ENCODE results near the gene SPINT1.

The SPINT1 gene

DNA sequence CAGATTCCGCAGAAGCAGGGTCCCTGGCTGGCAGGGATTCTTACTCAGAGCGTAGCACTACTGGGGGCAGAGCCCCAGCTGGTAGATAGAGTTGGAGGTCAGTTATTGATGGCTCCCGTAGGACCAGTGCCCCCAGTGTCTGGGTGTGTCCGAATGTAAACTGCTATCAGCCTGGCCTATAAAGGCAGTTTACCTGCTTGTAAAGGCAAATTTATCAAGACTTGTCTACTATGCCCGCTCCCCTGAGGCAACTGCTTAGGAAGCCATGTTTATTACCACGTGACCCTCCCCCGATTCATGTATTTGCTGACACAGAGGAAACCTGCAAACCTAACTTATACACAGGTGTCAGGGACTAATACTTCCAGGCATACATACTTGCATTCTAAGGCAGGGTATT is 14.7 kb upstream of the SPINT1 start:
- DNase-seq, result no peak

DNA sequence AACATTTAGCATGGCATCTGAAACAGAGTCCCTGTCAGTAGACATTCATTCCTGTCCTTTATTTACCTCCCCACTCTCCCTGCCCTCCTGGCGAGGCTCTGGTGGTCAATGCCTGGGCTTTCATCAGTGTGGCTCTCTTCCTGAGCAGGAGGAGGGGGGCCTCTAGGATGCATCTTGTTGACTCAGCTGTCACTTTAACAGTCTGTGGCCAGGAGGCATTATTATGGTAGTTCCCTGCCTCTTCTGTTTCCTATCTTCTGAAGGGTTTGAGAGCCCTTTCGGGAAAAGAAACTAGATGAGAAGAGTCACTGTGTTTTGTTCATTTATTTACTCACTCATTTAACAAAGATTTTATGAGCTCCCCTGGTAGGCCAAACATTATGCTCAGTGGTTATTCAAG is 13.0 kb upstream of the SPINT1 start:
- DNase-seq, result no peak

DNA sequence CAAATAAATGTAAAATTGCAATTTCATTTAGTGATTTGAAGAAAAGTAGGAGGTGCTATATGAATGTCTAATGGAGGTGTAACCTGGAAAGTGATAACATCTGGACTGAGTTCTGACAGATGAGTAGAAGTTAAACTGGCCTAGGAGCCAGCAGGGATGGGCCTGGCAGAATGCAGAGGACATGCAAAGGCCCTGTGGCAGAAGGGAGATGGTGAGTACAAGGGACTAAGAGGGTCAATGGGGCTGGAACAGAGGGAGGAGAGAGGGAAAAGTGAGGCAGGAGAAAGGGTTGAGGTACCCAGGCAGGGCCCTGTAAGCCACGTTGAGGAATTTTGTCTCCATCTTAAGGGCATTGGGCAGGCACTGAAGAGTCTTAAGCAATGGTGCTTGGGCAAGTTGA is 12.0 kb upstream of the SPINT1 start:
- no peak for DNase-seq

DNA sequence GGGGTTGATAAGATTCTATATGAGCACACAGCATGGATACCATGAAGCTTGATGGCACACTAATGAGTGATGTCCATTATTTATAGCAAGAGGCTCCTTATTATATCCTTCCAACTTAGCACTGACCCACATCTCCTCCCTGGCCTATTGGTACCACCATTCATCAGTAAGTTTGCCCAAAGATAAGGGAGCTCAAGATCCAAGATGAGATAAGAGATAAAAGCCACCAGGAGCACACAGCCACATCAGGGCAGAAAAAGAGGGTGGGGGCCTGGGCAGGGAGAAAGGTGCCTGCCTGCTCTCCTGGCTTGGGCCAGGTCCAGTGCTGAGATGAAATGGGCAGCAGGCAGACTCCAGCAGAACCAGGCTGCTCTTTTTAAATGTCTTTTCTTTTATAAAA is 10.9 kb upstream of the SPINT1 start:
- no peak for DNase-seq

DNA sequence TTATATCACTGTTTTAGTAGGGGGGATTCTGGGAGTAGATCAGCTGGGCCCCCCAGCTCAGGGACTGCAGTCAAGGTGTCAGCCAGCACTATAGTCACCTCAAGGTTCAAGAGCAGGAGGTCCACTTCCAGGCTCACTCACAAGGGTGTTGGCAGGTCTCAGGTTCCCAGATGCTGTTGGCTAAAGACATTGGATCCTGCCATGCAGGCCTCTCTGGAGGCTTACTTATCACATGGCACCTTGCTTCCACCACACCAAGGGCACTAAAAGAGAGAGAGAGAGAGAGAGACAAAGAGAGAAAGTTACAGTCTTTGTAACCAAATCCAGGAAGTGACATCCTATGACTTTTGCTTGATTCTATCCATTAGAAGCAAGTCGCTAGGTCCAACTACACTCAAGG is 7.8 kb upstream of the SPINT1 start:
- DNase-seq, result no peak

DNA sequence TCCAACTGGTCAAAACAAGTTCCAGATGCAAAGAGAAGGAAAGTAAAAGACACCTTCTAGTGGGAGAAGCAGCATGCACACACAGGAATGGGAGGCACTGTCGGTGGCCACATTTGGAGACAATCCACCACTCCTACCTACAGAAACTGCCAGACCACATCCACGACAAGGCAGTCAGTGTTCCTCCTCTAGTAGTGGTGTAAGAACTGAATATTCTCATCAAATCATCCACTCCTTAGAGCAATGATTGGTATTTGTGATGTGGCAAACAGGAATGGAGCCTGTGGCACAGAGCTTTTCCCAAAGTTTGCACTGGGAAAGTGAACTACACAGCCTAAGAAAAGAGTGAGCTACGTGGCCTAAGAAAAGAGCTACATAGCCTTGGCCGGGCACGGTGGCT is 5.1 kb upstream of the SPINT1 start:
- no peak for DNase-seq

DNA sequence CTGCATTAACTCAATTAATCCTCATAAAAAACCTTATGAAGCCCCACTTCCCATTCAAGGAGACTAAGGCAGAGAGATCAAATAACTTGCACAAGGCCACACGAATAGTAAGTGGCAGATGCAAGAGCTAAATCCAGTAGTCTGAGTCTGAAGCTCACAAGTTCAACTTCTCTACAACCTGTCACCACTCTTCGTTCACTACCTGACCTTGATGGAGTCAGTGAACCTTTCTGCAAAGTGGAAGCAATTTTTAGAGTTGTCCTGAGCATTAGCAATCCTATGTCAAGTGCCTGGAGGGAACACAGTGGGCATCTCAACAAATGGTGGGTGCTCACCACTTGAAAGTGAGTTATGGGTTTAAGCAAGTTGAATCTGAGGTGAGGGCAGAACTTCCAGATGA is 2.1 kb upstream of the SPINT1 start:
- DNase-seq, result no peak

DNA sequence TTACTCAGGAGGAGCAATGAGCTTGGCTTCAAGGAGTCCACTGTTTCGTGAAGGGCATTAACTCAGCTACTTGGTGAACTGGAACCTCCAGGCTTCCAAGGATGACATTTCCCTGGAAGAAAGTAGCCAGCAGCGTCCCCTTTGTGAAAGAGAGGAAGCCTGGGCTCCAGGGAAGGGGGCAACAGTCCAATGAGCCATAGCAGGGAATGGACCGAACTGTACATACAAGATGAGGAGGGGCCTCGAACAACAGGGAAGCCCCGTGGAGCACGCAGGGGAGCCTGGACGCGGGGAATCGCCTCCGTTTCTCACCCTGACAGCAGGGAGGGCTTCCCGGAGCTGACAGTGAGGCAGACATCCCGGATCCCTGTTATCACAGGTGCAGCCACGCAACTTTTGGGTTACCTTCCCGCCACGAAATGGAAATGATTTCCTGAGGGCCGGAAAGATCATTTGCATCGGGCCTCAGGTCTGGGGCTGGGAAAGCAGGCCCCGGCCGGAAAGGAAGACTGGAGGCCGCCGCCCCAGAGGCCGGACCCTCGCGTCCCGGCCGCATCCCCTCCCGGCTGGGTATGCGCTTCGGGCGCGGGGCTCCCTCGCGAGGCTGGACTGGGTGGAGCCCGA is 475 bp upstream of the SPINT1 start:
- no peak for DNase-seq

DNA sequence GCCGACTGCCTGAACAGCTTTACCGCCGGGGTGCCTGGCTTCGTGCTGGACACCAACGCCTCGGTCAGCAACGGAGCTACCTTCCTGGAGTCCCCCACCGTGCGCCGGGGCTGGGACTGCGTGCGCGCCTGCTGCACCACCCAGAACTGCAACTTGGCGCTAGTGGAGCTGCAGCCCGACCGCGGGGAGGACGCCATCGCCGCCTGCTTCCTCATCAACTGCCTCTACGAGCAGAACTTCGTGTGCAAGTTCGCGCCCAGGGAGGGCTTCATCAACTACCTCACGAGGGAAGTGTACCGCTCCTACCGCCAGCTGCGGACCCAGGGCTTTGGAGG is 815 bp downstream of the SPINT1 start:
- DNase-seq, result peak; percentile 33

DNA sequence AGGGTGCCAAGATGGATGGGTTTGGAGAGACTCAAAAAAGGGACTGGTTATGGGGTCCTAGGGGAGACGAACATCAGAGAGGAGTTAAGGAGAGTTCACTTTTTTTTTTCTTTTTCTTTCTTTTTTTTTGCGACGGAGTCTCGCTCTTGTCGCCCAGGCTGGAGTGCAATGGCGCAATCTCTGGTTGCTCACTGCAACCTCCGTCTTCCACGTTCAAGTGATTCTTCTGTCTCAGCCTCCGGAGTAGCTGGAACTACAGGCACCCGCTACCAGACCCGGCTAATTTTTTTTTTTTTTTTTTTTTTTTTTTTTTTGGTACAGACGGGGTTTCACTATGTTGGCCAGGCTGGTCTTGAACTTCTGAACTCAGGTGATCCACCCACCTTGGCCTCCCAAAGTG is 1.2 kb downstream of the SPINT1 start:
- DNase-seq, result no peak

DNA sequence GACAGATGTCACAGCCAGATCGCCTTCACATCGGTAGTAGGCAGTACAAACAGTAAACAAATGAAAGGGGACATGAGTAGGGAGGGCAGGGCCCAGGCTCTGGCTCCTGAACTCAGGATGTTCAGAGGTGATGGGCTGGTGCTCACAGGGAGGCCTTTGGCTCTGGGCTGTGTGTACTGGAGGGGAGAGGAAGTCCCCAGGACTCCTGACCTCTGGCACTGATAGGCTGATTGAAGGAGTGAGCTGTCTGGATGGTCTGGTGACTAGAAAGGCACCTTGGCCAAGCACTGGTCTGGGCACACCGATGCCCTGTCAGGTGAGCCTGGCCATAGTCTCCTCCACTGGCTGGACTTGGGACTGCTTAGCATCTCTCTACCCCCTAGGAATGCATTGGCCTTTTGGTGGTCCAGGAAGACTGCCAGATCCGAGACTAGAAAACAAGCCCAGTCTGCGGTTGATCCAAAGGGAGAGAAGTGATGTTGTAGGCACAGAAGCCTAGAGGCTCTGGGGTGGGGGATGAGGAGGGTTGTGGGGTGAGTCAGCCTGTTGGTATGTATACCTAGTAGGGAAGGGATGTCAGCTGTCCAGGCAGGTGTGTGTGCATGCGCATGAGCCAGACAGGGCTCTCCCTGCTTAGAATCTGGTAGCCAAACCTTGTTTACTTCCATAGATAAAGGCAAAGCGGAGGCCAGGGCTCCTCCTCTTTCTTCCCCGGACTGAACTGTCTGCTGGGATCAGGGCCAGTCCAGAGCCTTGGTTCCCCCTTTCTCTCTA is 1.9 kb downstream of the SPINT1 start:
- no peak for DNase-seq

DNA sequence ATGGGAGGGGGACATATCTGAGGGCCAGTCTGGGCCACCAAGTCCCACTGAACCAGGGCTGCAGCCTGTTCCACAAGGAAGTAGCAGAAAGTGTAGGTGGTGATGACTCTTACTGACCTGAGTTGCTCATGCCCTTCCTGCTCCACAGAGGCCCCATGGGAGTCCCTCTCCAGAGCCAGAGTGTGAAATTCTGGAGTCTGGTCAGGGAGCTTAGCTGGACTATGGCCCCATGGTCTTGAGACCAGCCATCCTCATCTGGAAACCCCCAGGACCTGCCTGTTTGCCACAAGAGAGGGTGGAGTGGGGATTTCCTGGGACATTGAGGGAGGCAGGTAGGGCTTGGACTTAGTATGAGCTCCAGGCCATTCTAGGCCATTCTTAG is 3.0 kb downstream of the SPINT1 start:
- no peak for DNase-seq

DNA sequence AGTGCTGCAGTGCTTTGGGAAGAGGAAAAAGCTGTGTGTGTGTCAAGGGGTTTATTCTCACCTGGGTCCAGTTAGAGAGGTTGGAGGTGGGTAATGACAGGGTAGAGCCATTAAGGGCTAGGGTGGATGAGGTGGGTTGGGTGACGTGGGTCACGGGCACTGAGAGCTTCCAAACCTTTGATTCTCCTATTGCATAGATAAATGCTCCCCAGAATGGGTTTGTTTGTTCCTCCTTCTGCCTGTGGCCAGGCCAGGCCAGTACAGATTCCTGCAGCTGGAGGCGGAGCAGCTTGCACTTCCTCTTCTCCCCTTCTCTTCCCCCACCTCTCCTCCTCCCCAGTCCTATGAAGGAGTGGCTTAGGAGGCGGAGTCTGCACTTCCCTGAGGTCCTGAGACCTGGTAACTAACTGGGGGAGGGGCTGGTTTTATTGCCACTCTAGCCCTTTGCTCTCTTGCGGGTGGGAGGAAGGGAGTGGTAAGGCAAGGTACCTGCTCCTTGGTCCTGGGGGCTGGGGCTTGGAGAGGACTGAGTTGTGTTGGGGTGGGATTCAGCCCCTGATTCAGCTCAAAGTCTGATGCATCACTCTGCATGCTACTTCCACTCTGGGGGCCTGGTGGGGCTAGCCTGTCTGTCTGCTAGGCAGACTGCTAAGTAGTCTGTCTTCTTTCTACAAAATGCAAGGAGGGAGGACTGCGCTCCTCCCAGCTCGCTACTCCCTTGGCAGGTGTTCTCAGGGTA is 3.5 kb downstream of the SPINT1 start:
- peak; percentile 11 for DNase-seq

DNA sequence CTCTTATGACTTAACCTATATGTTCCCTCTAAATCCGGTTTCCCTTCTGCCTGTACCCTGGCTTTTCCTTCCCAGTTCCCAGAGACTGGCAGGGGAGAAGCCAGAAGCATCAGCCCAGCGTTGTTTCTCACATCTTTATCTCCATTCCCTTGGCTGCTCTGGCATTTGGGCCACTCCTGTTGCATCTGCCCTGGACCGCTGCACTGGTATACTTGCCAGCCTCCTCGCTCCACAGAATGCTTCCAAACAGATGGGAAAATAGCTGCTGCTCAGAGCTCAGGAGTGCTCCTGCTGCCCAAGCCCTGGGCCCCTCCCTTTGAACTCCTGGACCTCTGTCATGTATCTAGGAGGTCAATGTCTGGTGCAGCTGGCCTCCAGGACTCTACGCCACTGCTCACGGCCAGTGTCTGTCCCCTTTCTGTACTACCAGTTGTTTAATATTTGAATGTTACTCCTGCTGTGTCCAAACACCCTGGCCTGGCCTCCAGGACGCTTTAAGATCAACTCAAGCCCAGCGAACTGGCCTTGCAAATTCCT is 6.8 kb downstream of the SPINT1 start:
- DNase-seq, result no peak

DNA sequence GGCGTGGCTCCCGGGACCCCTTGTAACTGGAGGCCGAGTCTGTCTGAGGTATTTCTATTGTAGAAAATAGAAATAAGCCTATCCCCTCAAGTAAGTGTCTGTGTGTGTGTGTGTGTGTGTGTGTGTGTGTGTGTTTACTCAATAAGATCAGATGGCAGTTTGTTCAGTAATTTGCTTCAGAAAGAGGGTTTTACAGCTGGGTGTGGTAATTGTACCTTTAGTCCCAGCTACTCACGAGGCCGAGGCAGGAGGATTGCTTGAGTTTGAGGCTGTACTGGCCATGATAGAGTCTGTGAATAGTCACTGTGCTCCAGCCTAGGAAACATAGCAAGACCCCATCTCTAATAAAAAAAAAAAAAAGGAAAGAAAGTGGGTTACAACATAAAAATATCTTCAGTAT is 8.7 kb downstream of the SPINT1 start:
- DNase-seq, result no peak

DNA sequence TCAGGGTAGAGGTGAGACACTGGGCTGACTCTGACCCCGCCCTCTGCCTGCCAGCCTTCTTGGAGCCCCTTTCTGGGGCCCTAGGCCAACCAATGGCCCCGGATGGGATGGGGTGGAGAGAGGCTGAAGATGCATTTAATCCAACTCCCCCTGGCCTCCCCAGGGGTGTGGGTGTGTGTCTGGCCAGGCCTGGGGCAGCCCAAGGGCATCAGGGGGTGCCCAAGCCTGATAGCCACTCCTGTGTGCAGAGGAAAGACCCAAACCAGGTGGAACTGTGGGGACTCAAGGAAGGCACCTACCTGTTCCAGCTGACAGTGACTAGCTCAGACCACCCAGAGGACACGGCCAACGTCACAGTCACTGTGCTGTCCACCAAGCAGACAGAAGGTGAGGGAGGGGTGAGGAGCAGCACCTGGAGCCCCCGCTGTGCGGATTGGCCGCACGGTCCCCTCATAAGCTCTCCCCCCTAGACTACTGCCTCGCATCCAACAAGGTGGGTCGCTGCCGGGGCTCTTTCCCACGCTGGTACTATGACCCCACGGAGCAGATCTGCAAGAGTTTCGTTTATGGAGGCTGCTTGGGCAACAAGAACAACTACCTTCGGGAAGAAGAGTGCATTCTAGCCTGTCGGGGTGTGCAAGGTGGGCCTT is 9.5 kb downstream of the SPINT1 start:
- no peak for DNase-seq

DNA sequence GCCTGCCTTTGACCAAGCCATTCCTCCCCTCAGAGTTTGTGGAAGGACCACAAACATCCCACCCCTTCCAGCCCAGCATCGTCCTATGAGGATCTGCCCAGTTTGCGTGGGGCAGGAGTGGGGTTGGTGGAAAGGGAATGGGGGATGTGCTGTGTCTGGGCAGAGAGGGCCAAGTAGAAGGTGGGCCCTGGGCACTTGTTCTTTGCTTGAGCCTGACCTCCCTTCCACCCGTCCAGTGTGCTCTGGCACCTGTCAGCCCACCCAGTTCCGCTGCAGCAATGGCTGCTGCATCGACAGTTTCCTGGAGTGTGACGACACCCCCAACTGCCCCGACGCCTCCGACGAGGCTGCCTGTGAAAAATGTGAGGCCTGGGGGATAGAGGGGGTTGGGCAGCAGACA is 10.3 kb downstream of the SPINT1 start:
- DNase-seq, result no peak

DNA sequence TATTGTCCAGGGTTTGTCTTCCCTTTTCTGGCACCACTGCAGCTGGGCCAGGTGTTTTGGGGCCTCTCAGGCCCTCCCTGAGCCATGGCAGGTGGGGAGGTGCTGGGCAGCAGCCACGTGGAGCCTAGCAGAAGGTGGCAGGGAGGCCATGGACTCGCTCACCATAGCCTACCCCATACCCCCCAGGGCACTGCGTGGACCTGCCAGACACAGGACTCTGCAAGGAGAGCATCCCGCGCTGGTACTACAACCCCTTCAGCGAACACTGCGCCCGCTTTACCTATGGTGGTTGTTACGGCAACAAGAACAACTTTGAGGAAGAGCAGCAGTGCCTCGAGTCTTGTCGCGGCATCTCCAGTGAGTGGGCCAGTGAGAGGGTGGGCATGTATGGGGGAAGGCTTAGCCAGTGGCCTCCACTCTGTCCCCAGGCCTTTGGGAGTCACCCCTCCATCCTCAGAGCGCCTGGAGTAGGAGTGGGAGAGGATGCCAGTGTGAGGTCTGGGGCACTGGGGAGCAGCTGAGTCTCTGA is 11.9 kb downstream of the SPINT1 start:
- no peak for DNase-seq

DNA sequence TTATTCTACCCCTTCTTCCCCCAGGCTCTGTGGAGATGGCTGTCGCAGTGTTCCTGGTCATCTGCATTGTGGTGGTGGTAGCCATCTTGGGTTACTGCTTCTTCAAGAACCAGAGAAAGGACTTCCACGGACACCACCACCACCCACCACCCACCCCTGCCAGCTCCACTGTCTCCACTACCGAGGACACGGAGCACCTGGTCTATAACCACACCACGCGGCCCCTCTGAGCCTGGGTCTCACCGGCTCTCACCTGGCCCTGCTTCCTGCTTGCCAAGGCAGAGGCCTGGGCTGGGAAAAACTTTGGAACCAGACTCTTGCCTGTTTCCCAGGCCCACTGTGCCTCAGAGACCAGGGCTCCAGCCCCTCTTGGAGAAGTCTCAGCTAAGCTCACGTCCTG is 12.9 kb downstream of the SPINT1 start:
- no peak for DNase-seq

DNA sequence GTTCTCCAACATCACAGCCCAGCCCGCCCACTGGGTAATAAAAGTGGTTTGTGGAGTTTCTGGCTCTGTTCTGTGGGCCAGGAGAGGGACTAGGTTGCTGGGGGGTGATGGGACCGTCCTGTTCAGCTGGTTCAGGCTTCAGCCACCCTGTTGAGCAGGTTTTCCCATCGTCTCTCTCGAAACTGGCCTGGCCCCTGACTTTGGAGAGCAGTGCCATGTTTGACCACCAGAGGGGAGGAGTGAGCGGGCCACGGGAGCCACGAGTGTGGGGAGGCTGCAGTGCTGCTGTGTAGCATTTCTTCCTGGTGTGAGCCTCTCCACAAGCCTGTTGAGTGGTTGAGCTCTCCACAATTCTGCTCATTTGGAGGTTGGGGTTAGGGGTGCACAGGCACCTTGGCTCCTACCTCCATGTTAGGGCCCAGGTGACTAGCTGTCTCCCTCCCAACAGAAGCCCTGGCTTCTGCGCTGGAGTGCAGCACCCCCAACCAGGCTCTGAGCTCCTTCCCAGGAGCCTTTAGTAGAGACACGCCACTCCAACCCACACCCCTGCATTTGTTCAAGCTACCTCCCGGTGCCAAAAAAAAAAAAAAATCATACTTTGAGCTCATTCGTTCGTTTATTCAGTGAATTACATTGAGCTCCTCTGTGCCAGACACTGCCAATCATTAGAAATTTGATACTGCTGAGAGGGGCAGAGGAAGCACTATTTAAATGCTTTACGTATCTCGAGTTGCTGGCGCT is 13.9 kb downstream of the SPINT1 start:
- peak; percentile 81 for DNase-seq

DNA sequence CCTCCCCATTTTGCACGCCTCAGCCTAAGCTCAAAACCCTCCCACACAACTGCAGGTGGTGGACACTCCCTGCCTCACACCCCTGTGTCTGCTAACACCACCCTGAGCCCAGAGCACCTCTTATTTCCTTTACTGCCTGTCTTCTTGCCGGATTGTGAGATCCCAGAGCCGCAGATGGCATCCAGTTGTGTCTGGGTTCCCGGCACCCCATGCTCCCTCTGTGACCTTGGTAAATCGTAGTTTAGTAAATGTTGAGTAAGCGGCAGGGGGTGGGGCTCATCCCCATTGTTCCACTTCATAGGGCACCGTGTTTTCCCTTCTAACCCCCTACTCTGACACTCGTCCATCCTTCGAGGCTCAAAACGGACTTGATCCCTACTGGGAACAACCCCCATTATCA is 14.9 kb downstream of the SPINT1 start:
- DNase-seq, result no peak

DNA sequence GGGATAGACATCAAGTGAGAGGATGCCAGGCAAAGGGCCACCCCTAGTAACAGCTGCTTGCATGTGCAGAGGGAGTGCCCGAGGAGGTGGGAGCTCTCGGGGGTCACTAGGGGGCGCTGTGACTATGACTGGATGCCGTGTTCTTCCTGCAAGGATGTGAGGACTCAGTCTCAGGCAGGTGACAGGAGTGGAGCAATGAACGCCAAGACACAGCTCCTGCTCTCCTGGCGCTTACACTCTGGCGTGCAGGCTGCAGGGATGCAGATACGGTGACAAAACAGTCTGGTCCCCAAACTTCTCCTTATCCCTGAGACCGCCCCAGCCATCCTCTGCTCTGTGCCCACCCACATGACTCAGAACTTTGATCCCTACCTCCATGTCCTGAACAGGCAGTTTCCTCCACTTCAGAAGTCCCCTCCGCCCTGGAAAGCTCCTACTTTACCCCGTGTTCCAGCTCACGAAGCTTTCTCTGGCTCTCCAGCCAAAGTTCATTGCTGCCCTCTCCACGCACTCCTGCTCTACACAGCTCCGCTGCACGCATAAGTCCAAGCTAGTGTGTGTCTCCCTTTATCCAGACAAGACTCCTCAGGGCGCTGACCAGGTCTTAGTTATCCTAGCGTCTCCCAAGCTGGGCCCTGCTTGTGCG is 15.5 kb downstream of the SPINT1 start:
- DNase-seq, result peak; percentile 82
